ENCODE results near the gene CLIC1.

DNA sequence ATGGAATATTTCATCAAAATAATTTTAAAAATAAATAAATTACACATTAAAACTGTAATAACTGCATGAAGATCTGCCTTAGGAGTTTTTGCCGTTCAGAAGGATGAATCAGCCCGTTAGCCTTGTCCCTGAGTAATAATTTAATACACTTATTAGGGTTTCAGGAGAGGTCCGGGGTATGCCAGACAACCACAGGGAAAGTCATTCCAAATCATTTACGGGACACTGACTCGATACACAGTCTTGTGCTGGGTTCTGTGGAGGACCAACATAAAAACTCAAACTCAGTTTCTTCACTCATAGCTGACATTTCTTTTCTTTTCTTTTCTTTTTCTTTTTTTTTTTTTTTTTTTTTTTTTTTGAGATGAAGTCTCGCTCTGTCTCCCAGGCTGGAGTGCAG, 30.4 kb downstream of the CLIC1 start:
- TF ChIP-seq EZH2 (IDR thresholded peaks at IDR 0.05; ENCODE audit: borderline replicate concordance, low read depth, low read length, poor library complexity, severe bottlenecking) (no peak), CTCF (conservative IDR thresholded peaks at IDR 0.05; ENCODE audit: low read depth, low read length) (no peak)

Measured in A673 (cell line).